GM19395 (cell line): ENCODE data around the gene ARHGAP27.
"Not testable (repeated sequence)": the region's sequence is repeated elsewhere in the genome, so short reads cannot be mapped to it uniquely, and the experiment has no call there.

Source experiments
- ATAC-seq: cut with Tn5 transposase; IDR thresholded peaks from one replicate; pipeline ENCODE4 v1.9.1; 2021; ENCODE audit warnings: mild to moderate bottlenecking, moderate library complexity; ENCODE audit not compliant: unreplicated experiment

The ARHGAP27 gene

GRCh38 chr17:45364531-45365390 is 67.9 kb downstream of the ARHGAP27 start:
- ATAC-seq, result no peak

- no peak for ATAC-seq
Observed at GRCh38 chr17:45363498-45363897, 69.2 kb downstream of the ARHGAP27 start.

GRCh38 chr17:45361976-45362375 is 70.7 kb downstream of the ARHGAP27 start:
- no peak for ATAC-seq

- no peak for ATAC-seq
Observed at GRCh38 chr17:45361451-45361850, 71.2 kb downstream of the ARHGAP27 start.

GRCh38 chr17:45357364-45357997 is 75.2 kb downstream of the ARHGAP27 start:
- ATAC-seq, result no peak

- no peak for ATAC-seq
Observed at GRCh38 chr17:45355087-45355486, 77.6 kb downstream of the ARHGAP27 start.

GRCh38 chr17:45353043-45353442 is 79.6 kb downstream of the ARHGAP27 start:
- no peak for ATAC-seq

- ATAC-seq, result no peak
Observed at GRCh38 chr17:45351831-45352230, 80.8 kb downstream of the ARHGAP27 start.

GRCh38 chr17:45347444-45347843 is 85.2 kb downstream of the ARHGAP27 start:
- no peak for ATAC-seq

- no peak for ATAC-seq
Observed at GRCh38 chr17:45346216-45347015, 86.3 kb downstream of the ARHGAP27 start.

- ATAC-seq, result no peak
Observed at GRCh38 chr17:45345554-45346215, 87.0 kb downstream of the ARHGAP27 start.

- no peak for ATAC-seq
Observed at GRCh38 chr17:45345246-45345553, 87.5 kb downstream of the ARHGAP27 start.

GRCh38 chr17:45343967-45344664 is 88.6 kb downstream of the ARHGAP27 start:
- not testable (repeated sequence) for ATAC-seq
